ENCODE data around the gene DPP6. TPM values are rescaled to one million over a fixed set of nuclear protein-coding genes. Genes with fewer than 3 reads are reported as not detected.

DPP6 gene
- total RNA-seq, 3 donors from 2014 or later (not counting 1 experiment from before 2014, with no cell fraction given), result not detected

DNA sequence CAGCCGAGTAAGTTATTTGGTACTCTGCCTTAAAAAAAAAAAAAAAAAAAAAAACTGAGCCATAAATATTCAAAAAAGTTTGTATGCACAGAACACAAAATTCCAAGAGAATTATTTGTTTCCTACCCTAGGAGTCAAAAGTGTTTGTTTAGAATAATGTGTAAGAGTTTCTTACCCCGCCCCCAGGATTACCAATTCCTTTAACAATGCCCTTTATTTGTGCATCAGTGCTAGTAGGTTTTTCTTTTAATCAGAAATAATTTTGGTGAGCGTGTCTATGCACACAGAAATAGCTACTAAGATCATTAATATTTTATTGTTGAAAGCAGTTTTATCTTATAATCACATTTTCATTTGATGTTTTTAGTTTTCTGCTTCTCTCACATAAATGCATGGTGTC lies 374.6 kb downstream of the DPP6 start:
- Histone ChIP-seq H3K4me3 (ENCODE audit: low read length) (no peak overlapping the region), H3K9me3 (ENCODE audit: control insufficient read depth, insufficient read depth, low read length) (no peaks in the 10 kb centered on the region), H3K27ac (ENCODE audit: low read length) (no peak overlapping the region), H3K4me1 (ENCODE audit: control insufficient read depth, insufficient read depth, low read length) (no peaks in the 10 kb centered on the region), H3K36me3 (ENCODE audit: control insufficient read depth, insufficient read depth, low read length) (no peaks in the 10 kb centered on the region), H3K27me3 (ENCODE audit: control insufficient read depth, insufficient read depth, low read length) (no peaks in the 10 kb centered on the region)
- no peak for ATAC-seq
- no peak overlapping the region for H3K4me3 Mint-ChIP-seq
- TF ChIP-seq, protein P1, sequence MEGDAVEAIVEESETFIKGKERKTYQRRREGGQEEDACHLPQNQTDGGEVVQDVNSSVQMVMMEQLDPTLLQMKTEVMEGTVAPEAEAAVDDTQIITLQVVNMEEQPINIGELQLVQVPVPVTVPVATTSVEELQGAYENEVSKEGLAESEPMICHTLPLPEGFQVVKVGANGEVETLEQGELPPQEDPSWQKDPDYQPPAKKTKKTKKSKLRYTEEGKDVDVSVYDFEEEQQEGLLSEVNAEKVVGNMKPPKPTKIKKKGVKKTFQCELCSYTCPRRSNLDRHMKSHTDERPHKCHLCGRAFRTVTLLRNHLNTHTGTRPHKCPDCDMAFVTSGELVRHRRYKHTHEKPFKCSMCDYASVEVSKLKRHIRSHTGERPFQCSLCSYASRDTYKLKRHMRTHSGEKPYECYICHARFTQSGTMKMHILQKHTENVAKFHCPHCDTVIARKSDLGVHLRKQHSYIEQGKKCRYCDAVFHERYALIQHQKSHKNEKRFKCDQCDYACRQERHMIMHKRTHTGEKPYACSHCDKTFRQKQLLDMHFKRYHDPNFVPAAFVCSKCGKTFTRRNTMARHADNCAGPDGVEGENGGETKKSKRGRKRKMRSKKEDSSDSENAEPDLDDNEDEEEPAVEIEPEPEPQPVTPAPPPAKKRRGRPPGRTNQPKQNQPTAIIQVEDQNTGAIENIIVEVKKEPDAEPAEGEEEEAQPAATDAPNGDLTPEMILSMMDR (IDR thresholded peaks at IDR 0.05), result no peak
- no peak overlapping the region for H3K27ac Mint-ChIP-seq
- H3K27me3 Mint-ChIP-seq (ENCODE audit: low read depth in 2 of 2), result no peaks in the 10 kb centered on the region
- intact Hi-C loops (cut with micrococcal nuclease), result no loop called here
- H3K36me3 Mint-ChIP-seq, result no peaks in the 10 kb centered on the region
- WGBS (ENCODE audit: insufficient coverage), result no CpG with 5 or more reads among the region's 3 CpGs
- peaks cover 12 to 21% of the 10 kb centered on the region in 2 donors for H3K9me3 Mint-ChIP-seq
- DNase-seq, result no peak
- no peaks in the 10 kb centered on the region for H3K4me1 Mint-ChIP-seq

GRCh38 chr7:154427533-154427932 lies 375.3 kb downstream of the DPP6 start:
- Histone ChIP-seq H3K27ac (ENCODE audit: low read length) (no peak overlapping the region), H3K27me3 (ENCODE audit: control insufficient read depth, insufficient read depth, low read length) (no peaks in the 10 kb centered on the region), H3K36me3 (ENCODE audit: control insufficient read depth, insufficient read depth, low read length) (no peaks in the 10 kb centered on the region), H3K4me3 (ENCODE audit: low read length) (no peak overlapping the region), H3K9me3 (ENCODE audit: control insufficient read depth, insufficient read depth, low read length) (no peaks in the 10 kb centered on the region), H3K4me1 (ENCODE audit: control insufficient read depth, insufficient read depth, low read length) (no peaks in the 10 kb centered on the region)
- intact Hi-C loops (cut with micrococcal nuclease), result no loop called here
- Mint-ChIP-seq H3K4me3 (no peak overlapping the region), H3K9me3 (peaks cover 9 to 19% of the 10 kb centered on the region in 2 donors), H3K36me3 (no peaks in the 10 kb centered on the region), H3K27me3 (ENCODE audit: low read depth in 2 of 2) (no peaks in the 10 kb centered on the region), H3K4me1 (no peaks in the 10 kb centered on the region), H3K27ac (no peak overlapping the region)
- ATAC-seq (no peak), DNase-seq (no peak)
- TF ChIP-seq, protein P1 (IDR thresholded peaks at IDR 0.05), result no peak

GRCh38 chr7:154429666-154430404 lies 377.6 kb downstream of the DPP6 start:
- Mint-ChIP-seq H3K9me3 (peaks cover 13 to 17% of the 10 kb centered on the region in 2 donors), H3K27ac (no peak overlapping the region), H3K4me3 (no peak overlapping the region), H3K36me3 (no peaks in the 10 kb centered on the region), H3K27me3 (ENCODE audit: low read depth in 2 of 2) (no peaks in the 10 kb centered on the region), H3K4me1 (no peaks in the 10 kb centered on the region)
- Histone ChIP-seq H3K4me1 (ENCODE audit: control insufficient read depth, insufficient read depth, low read length) (no peaks in the 10 kb centered on the region), H3K27me3 (ENCODE audit: control insufficient read depth, insufficient read depth, low read length) (no peaks in the 10 kb centered on the region), H3K36me3 (ENCODE audit: control insufficient read depth, insufficient read depth, low read length) (no peaks in the 10 kb centered on the region), H3K9me3 (ENCODE audit: control insufficient read depth, insufficient read depth, low read length) (no peaks in the 10 kb centered on the region), H3K4me3 (ENCODE audit: low read length) (no peak overlapping the region), H3K27ac (ENCODE audit: low read length) (no peak overlapping the region)
- 85% methylated on average over 20 of the region's 20 CpGs for WGBS (ENCODE audit: insufficient coverage)
- no peak for ATAC-seq
- intact Hi-C loops (cut with micrococcal nuclease), result no loop called here
- DNase-seq, result no peak
- TF ChIP-seq, protein P1 (IDR thresholded peaks at IDR 0.05), result no peak

GRCh38 chr7:154430640-154431039 lies 378.4 kb downstream of the DPP6 start:
- ATAC-seq (no peak), DNase-seq (no peak)
- Mint-ChIP-seq H3K4me3 (no peak overlapping the region), H3K4me1 (no peaks in the 10 kb centered on the region), H3K36me3 (no peaks in the 10 kb centered on the region), H3K27me3 (ENCODE audit: low read depth in 2 of 2) (no peaks in the 10 kb centered on the region), H3K9me3 (peaks cover 14 to 19% of the 10 kb centered on the region in 2 donors), H3K27ac (no peak overlapping the region)
- no peaks in the 10 kb centered on the region for H3K9me3 ChIP-seq (ENCODE audit: control insufficient read depth, insufficient read depth, low read length)
- H3K27ac ChIP-seq (ENCODE audit: low read length), result no peak overlapping the region
- TF ChIP-seq, protein P1 (IDR thresholded peaks at IDR 0.05), result no peak
- no peak overlapping the region for H3K4me3 ChIP-seq (ENCODE audit: low read length)
- H3K27me3 ChIP-seq (ENCODE audit: control insufficient read depth, insufficient read depth, low read length), result no peaks in the 10 kb centered on the region
- no peaks in the 10 kb centered on the region for H3K36me3 ChIP-seq (ENCODE audit: control insufficient read depth, insufficient read depth, low read length)
- intact Hi-C loops (cut with micrococcal nuclease), result no loop called here
- H3K4me1 ChIP-seq (ENCODE audit: control insufficient read depth, insufficient read depth, low read length), result no peaks in the 10 kb centered on the region
- 86% methylated on average over 9 of the region's 9 CpGs for WGBS (ENCODE audit: insufficient coverage)

Measured in natural killer cell (primary cell).